Parathyroid adenoma (tissue), 2 donors: ENCODE measurements around the gene SMARCA2.

ENCODE experiments used
- H2AFZ ChIP-seq: fragments of 300-600 bp; sonication (generic); one replicate; pipeline ENCODE4 v1.7.0; 2017; ENCODE audit warnings: antibody characterized with exemption, mild to moderate bottlenecking
- H3K27ac ChIP-seq: fragments of 300-600 bp; sonication (generic); one replicate; pipeline ENCODE4 v1.7.0; 2017
- H3K27me3 ChIP-seq: fragments of 300-600 bp; sonication (generic); one replicate; pipeline ENCODE4 v1.7.0; 2017; ENCODE audit warnings: low read length; ENCODE audit not compliant: control insufficient read depth, insufficient read depth
- H3K36me3 ChIP-seq: fragments of 300-600 bp; sonication (generic); one replicate; pipeline ENCODE4 v1.7.0; 2017; ENCODE audit warnings: low read length; ENCODE audit not compliant: control insufficient read depth, insufficient read depth
- H3K4me1 ChIP-seq: fragments of 300-600 bp; sonication (generic); one replicate; pipeline ENCODE4 v1.7.0; 2017; ENCODE audit warnings: control low read depth
- H3K4me2 ChIP-seq: fragments of 300-600 bp; sonication (generic); one replicate; pipeline ENCODE4 v1.7.0; 2017; ENCODE audit warnings: low read length
- H3K4me3 ChIP-seq: fragments of 300-600 bp; sonication (generic); one replicate; pipeline ENCODE4 v1.7.0; 2017; ENCODE audit warnings: low read depth, low read length
- H3K79me2 ChIP-seq: fragments of 300-600 bp; sonication (generic); one replicate; pipeline ENCODE4 v1.7.0; 2017; ENCODE audit warnings: control low read depth
- H3K9ac ChIP-seq: fragments of 300-600 bp; sonication (generic); one replicate; pipeline ENCODE4 v1.7.0; 2017; ENCODE audit warnings: mild to moderate bottlenecking
- H3K9me3 ChIP-seq: fragments of 300-600 bp; sonication (generic); one replicate; pipeline ENCODE4 v1.7.0; 2017; ENCODE audit warnings: low read length; ENCODE audit not compliant: control insufficient read depth
- TF ChIP-seq, protein P1 (sequence below): fragments of 300-600 bp; sonication (generic); IDR thresholded peaks from one replicate; pipeline ENCODE4 v1.7.0; 2017; ENCODE audit warnings: antibody characterized with exemption, mild to moderate bottlenecking
- donor health status: primary hyperparathyroidism.

Gene SMARCA2

DNA sequence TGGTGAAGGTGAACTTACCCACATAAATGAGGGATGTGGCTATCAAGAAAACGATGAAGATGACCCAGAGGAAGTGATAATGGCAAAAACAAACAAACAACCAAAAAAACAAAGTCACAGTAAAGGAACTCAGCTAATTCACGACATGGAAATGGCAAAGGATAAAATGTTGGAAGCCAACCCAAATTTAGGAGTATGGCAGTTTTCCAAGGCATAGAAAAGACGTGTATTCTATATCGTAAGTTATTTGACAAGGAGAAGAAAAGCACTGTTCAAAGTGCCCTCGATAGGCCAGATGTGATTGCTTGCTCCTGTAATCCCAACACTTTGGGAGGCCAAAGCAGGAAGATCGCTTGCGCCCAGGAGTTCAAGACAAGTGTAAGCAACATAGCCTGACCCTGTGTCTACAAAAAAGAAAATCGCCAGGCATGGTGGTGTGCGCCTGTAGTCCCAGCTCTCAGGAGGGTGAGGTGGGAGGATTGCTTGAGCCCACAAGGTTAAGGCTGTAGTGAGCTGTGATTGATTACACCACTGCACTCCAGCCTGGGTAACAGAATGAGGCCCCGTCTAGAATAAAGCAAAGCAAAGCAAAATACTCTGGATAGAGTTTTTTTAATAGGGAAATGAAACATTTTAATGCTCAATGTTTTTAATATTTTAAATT lies 138.0 kb downstream of the SMARCA2 start:
- H3K9ac ChIP-seq = no peak overlapping the region
- TF ChIP-seq, protein P1, sequence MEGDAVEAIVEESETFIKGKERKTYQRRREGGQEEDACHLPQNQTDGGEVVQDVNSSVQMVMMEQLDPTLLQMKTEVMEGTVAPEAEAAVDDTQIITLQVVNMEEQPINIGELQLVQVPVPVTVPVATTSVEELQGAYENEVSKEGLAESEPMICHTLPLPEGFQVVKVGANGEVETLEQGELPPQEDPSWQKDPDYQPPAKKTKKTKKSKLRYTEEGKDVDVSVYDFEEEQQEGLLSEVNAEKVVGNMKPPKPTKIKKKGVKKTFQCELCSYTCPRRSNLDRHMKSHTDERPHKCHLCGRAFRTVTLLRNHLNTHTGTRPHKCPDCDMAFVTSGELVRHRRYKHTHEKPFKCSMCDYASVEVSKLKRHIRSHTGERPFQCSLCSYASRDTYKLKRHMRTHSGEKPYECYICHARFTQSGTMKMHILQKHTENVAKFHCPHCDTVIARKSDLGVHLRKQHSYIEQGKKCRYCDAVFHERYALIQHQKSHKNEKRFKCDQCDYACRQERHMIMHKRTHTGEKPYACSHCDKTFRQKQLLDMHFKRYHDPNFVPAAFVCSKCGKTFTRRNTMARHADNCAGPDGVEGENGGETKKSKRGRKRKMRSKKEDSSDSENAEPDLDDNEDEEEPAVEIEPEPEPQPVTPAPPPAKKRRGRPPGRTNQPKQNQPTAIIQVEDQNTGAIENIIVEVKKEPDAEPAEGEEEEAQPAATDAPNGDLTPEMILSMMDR = no peak
- no peaks in the 10 kb centered on the region for H3K4me1 ChIP-seq
- H3K36me3 ChIP-seq = no peaks in the 10 kb centered on the region
- H3K79me2 ChIP-seq = peaks cover 17% of the 10 kb centered on the region
- no peak overlapping the region for H3K4me2 ChIP-seq
- H3K27me3 ChIP-seq = no peaks in the 10 kb centered on the region
- H2AFZ ChIP-seq = no peak overlapping the region
- H3K4me3 ChIP-seq = no peak overlapping the region
- H3K27ac ChIP-seq = no peak overlapping the region
- no peaks in the 10 kb centered on the region for H3K9me3 ChIP-seq

DNA sequence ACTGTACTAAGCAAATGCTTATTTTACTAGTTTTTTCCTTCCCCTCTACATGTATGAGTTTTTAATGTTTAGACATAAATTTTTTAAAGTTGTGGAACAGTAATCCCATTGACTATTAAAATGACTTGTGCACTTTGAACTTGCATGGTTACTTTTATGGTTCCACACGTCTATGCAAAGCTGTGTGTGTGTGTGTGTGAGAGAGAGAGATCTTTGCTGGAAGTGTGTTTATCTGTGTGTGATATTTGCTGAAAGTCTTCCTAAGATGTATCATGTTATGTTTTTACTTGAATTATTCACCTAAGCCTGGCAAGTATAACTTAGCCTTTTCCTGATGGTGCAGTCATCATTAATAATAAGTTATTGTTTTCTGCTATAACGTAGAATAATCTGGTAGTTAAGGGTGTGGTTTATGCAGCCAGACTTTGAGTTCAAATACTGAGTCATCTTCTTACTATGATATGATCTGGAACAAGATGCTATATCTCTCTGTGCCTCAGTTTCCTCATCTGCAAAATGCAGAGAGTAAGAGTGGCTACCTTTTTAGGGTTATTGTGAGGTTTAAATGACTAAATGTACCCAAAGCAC lies 138.6 kb downstream of the SMARCA2 start:
- H3K79me2 ChIP-seq = peaks cover 15% of the 10 kb centered on the region
- no peak overlapping the region for H2AFZ ChIP-seq
- H3K27ac ChIP-seq = no peak overlapping the region
- H3K4me1 ChIP-seq = no peaks in the 10 kb centered on the region
- TF ChIP-seq, protein P1 = no peak
- no peaks in the 10 kb centered on the region for H3K36me3 ChIP-seq
- H3K4me2 ChIP-seq = no peak overlapping the region
- H3K27me3 ChIP-seq = no peaks in the 10 kb centered on the region
- no peak overlapping the region for H3K9ac ChIP-seq
- no peak overlapping the region for H3K4me3 ChIP-seq
- H3K9me3 ChIP-seq = no peaks in the 10 kb centered on the region

DNA sequence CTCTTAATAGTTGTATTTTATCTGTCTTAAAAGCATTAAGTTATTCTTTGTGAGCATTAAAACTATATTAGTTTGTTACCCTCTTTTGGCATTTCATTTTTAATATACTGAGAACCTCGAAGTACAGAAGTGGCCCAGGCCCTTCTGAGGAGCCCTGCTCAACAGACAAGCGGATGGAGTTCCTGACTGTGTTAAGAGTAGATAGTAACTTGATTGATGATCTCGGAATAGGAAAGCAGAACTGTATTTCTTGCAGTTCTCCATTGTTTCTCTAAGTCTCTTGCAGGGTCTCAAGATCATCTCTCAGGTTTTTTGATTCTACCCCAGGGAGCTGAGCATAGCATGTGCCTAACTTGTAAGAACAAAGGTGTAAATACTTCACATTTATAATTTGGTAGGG lies 139.6 kb downstream of the SMARCA2 start:
- Histone ChIP-seq H3K4me2 (no peak overlapping the region), H3K9me3 (no peaks in the 10 kb centered on the region), H3K4me3 (no peak overlapping the region), H3K9ac (no peak overlapping the region), H2AFZ (no peak overlapping the region), H3K27ac (no peak overlapping the region), H3K27me3 (no peaks in the 10 kb centered on the region), H3K4me1 (no peaks in the 10 kb centered on the region), H3K79me2 (peaks cover 10% of the 10 kb centered on the region), H3K36me3 (no peaks in the 10 kb centered on the region)
- TF ChIP-seq, protein P1 = no peak

DNA sequence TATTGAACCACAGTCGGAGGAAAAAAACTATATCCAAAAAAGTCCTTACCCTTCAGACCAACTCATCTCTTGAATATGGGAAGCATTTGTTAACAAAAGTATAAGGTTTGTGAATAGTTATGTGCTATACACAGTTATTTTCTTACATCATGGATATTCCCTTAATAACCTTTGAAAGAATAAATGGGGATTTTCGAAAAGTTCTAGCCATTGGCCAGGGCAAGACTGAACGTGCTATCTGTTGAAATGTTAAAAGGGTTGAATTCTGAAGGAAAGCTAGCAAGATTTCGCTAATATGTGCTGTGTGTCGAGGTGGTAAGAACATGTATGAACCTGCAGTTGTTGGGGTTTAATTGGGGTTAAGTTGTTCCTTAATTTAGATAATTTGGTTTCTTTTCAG lies 140.8 kb downstream of the SMARCA2 start:
- H3K4me1 ChIP-seq = no peaks in the 10 kb centered on the region
- no peaks in the 10 kb centered on the region for H3K9me3 ChIP-seq

More for the DNA sequence above, 140.8 kb downstream of the SMARCA2 start:
- H2AFZ ChIP-seq = no peak overlapping the region
- H3K4me3 ChIP-seq = no peak overlapping the region
- H3K36me3 ChIP-seq = no peaks in the 10 kb centered on the region
- H3K27me3 ChIP-seq = no peaks in the 10 kb centered on the region
- peaks cover 6% of the 10 kb centered on the region for H3K79me2 ChIP-seq
- H3K27ac ChIP-seq = no peak overlapping the region
- H3K9ac ChIP-seq = no peak overlapping the region
- no peak overlapping the region for H3K4me2 ChIP-seq
- TF ChIP-seq, protein P1 = no peak
